Endothelial cell of hepatic sinusoid (primary cell): ENCODE data around the gene DPH7.
"Not testable (repeated sequence)": the region's sequence is repeated elsewhere in the genome, so short reads cannot be mapped to it uniquely, and the experiment has no call there.

Experiments used
- in situ Hi-C: cut with HindIII; loops from 2 replicates; pipeline ENCODE4 v1.10.0; 2017; ENCODE audit warnings: low sequenced_read_pairs

The DPH7 gene

GRCh38 chr9:137581361-137582285, 2.9 kb upstream of the DPH7 start:
- in situ Hi-C loops, result loop anchor here (5.0 kb wide), 2 partner anchors 51 to 91 kb away; no protein-coding TSS in a partner anchor

- in situ Hi-C loops, result loop anchor here (5.0 kb wide), 2 partner anchors 51 to 91 kb away; no protein-coding TSS in a partner anchor
Observed at GRCh38 chr9:137580954-137581322, 2.2 kb upstream of the DPH7 start.

- in situ Hi-C loops, result loop anchor here (5.0 kb wide), 2 partner anchors 52 to 92 kb away; no protein-coding TSS in a partner anchor
Observed at GRCh38 chr9:137580209-137580953, 1.7 kb upstream of the DPH7 start.

GRCh38 chr9:137579259-137579604, 507 bp upstream of the DPH7 start:
- in situ Hi-C loops, result no loop called here

GRCh38 chr9:137575716-137576411, 2.9 kb downstream of the DPH7 start:
- in situ Hi-C loops, result no loop called here

- in situ Hi-C loops, result no loop called here
Observed at GRCh38 chr9:137575364-137575715, 3.4 kb downstream of the DPH7 start.

GRCh38 chr9:137574192-137574591, 4.5 kb downstream of the DPH7 start:
- in situ Hi-C loops, result no loop called here

- in situ Hi-C loops, result no loop called here
Observed at GRCh38 chr9:137570566-137570965, 8.2 kb downstream of the DPH7 start.

GRCh38 chr9:137569609-137570203, 9.0 kb downstream of the DPH7 start:
- in situ Hi-C loops, result no loop called here

- in situ Hi-C loops, result not testable (repeated sequence)
Observed at GRCh38 chr9:137568445-137568844, 10.3 kb downstream of the DPH7 start.

GRCh38 chr9:137564817-137565411, 13.8 kb downstream of the DPH7 start:
- in situ Hi-C loops, result no loop called here

GRCh38 chr9:137564134-137564533, 14.6 kb downstream of the DPH7 start:
- in situ Hi-C loops, result no loop called here

GRCh38 chr9:137558127-137558526, 20.6 kb downstream of the DPH7 start:
- in situ Hi-C loops, result no loop called here

- in situ Hi-C loops, result no loop called here
Observed at GRCh38 chr9:137556069-137556838, 22.5 kb downstream of the DPH7 start.

- in situ Hi-C loops, result no loop called here
Observed at GRCh38 chr9:137555179-137555578, 23.5 kb downstream of the DPH7 start.

- in situ Hi-C loops, result no loop called here
Observed at GRCh38 chr9:137554349-137554748, 24.4 kb downstream of the DPH7 start.

- in situ Hi-C loops, result not testable (repeated sequence)
Observed at GRCh38 chr9:137553654-137554053, 25.1 kb downstream of the DPH7 start.

- in situ Hi-C loops, result no loop called here
Observed at GRCh38 chr9:137552022-137552768, 26.5 kb downstream of the DPH7 start.
